Measurements from ENCODE around the gene PTPRE.
A peak's percentile ranks its signal among the peaks of the same experiment; 100 is the strongest.

Gene PTPRE

DNA sequence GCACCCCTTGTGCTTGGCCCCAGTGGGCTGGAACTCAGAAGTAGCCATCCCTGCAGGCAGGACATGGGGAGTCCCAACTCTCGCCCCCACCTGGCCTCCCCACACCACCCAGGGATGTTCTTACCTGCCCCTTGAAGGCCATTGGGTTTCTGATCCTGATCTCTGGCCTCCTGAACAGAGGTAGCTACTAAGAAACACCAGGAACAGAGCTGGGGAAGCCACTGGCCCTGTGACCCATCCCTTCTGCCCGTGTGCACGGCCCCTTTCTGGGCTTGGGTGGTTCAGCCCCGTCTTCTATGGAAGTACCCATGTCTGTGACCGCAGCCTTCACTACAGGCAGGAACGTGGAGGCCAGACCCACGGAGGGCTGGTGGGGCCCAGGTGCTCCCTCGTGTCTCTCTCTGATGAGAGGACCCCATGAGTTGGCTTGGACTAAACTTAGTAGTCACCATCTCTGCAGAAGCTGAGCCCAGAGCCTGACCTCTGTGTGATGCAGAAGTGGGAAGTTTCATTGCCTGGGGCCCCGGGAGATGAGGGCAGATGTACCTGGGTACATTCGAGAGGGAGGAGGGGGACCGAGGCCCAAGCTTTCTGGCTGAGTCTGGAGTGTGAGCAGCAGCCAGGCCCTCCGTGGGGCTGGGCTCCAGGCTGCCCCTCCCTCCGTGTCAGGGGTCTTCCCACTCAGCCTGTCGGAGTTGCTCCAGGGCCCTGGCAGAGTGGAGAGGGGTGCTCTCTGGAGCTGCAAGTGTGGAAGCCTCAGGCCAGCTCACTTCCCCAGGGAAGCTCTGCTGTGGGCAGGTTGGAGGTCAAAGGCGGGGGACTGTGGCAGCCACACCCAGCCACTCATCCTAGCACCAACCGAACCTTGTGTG, 138.3 kb downstream of the PTPRE start:
- no peak for DNase-seq (ENCODE audit: low read depth in 2 of 2)

GRCh38 chr10:128045833-128046120, 138.9 kb downstream of the PTPRE start:
- DNase-seq (ENCODE audit: low read depth in 2 of 2), result no peak

DNA sequence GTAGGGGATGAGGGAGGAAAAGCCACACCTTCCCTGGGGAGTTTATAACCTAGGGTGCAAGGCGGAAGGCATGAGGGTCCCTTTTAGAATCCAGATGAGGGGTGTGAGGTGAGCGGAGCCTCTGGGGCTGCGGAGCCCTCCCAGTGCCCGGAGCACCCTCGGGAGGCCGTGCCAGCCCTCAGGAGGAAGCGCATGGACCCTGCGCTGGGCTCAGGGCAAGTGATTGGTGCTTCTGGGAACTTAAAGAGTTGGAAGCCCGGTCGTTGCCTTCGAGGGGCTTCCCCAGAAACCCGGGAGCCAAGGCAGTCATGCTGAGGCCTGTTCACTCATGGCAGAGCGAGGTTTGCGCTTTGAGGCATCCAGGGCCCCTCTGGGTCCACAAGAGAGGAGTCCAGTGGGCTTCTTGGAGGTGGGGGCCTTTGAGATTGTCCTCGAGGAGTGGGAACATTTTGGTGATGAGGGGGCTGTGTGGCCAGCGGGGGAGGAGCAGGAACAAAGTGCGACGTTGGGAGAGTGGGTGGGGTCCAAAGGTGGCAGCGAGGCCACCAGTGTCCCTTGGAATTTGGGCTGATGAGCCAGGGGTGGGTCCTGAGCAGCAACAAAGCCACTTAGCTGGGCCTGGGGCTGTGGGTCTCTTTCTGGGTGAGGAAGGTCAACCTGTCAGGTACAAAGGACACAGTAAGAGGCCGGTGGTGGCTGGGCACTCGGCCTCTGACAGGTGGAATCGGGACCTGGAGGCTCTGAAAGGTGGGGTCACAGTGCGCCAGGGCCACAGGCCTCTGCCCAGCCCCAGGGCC, 139.5 kb downstream of the PTPRE start:
- no peak for DNase-seq (ENCODE audit: low read depth in 2 of 2)

DNA sequence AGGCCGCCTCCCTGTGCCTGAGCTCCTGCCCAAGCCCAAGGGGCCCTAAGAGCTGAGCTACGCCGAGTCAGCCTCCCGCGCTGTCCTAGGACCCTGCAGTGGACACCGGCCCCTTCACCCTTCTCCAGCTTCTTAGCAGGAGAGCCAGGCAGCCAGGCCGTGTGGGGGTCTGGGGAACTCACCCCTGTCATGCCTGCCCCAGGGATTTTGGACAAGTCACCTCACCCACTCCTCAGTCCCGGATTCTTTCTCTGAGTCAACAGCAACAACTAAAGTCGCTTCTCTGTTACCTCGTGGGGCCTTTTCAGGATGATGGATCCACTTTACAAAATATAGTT, 140.0 kb downstream of the PTPRE start:
- no peak for DNase-seq (ENCODE audit: low read depth in 2 of 2)

DNA sequence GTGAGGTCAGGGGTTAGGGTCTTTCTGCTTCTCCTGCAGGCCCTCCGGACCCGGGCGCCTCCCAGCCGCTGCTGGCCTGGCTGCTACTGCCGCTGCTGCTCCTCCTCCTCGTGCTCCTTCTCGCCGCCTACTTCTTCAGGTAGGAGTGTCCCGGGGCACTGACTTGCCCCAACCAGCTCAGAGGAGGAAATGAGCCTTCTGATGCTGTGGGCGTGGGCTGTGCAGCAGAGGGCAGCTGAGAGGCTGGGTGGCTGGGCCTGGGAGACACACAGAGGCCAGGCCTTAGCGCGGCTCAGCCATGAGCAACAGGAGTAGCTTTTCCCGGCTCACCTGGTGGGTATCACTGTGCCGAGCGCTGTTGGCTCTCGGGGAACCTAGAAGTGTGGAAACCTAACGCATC, 140.4 kb downstream of the PTPRE start:
- peak; percentile 61 to 71 for DNase-seq (ENCODE audit: low read depth in 2 of 2)

DNA sequence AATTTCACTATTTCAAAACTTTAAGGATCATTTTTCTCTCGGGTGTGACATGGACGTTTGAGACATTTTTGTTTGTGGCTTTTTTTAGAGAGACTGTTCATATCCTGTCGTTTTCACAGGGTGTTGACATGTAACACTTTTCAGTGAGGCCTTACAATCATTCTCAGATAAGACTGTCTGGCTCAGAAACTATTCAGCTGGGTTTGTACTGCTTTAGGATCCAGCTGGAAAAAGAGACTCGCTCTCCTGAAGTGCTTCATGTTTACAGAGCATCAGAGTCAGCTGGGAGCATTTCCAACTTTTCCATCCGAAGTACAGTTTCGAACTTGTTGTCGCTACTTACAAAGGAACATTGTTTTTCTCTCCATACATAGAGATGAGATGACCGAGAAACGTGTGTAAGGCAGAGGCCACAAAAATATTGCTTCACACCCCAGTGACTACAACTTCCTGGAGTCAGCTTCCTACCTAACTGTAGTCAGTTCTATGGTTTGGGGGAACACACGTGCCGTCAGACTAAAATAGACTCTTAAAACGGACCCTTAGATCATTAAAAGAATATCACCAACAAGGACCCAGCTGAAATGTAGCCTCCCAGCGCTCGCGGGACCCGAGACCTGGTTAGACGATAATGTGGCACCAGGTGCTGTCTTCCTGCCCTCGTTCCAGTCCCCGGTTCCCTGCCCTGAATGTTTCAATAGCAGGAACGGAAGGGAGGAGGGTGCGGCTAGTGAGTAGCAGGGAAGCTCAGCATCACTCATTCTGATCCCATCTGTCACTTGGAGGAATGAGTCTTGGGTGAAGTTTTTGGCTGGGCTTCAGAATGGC, 141.3 kb downstream of the PTPRE start:
- DNase-seq (ENCODE audit: low read depth in 2 of 2), result no peak

DNA sequence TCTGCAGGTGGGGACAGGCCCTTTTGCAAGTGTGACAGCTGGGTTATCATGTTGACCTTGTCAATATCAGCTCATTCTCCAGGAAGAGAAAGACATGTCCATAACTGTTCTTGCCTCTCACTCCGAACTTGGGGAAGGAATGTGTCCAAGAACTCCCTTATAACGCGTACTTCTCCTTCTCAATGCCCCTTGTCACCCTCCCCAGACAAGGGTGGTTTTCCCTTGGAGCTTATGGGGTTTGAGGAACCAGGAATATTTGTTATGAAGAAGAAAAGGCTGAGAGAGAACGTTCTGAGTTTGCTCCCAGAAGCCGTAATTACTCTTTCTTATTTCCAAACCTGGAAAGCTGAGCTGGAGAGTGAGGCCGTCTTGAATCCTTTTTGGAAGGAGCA, 141.9 kb downstream of the PTPRE start:
- DNase-seq (ENCODE audit: low read depth in 2 of 2), result no peak

DNA sequence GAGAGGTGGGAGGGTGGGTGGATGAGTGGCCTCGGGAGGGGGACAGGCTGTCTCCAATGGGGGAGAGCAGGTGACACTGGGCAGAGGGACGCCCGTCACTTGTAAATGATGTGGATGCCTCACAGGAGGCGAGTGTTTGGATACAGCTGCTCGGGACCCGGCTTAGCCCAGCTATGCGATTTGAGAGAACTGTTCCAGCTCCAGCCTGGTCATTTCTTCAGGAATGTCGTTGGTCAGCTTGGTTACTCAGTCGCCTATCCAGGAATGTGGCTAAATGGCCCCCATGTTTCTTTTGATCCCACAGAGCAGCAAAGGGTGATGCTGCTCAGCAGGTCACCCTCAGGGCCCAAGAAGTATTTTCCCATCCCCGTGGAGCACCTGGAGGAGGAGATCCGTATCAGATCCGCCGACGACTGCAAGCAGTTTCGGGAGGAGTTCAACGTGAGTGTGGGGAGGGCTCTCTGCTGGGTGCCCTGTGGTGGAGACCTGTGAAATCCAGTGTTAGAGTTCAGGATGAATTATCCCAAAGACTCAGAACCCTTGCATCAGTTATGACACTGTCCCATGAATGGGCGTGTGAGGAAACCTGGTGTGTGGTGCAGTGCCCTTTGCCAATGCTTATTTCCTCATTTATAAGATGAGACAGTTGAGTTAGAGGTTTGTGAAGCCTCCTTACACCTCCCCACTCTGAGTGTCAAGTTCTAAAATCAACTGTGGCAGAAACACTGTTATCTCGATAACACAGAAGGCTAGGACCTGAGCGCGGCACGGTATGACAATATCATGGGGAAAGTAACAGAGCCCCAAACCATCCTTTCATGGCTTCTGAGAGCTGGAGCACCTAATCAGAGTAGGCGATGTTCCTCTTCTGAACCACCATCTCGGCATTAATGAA, 142.6 kb downstream of the PTPRE start:
- no peak for DNase-seq (ENCODE audit: low read depth in 2 of 2)

- DNase-seq (ENCODE audit: low read depth in 2 of 2), result no peak
These were observed 143.2 kb downstream of the PTPRE start for GRCh38 chr10:128050121-128050516.

DNA sequence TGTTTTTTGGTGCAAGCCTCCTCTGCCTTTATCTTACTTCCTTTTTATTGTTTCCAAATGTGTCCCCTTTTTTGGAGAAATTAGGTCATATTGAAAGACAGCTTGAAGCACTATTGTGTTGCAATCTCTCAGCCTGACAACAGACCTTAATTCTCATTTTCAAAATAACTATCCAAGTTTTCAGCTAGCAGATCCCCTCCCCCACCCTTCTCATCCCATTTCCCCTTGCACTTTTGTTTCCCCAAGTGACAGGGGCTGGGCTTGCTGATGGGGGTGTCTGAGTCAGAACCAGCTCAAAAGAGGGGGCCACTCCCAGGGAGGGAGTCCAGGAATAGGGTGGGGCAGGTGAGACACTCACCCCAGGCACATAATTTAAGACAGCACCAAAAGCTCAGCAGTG, 144.0 kb downstream of the PTPRE start:
- no peak for DNase-seq (ENCODE audit: low read depth in 2 of 2)

- no peak for DNase-seq (ENCODE audit: low read depth in 2 of 2)
These were observed 144.6 kb downstream of the PTPRE start for GRCh38 chr10:128051548-128051947.

GRCh38 chr10:128052696-128053095, 145.8 kb downstream of the PTPRE start:
- no peak for DNase-seq (ENCODE audit: low read depth in 2 of 2)

DNA sequence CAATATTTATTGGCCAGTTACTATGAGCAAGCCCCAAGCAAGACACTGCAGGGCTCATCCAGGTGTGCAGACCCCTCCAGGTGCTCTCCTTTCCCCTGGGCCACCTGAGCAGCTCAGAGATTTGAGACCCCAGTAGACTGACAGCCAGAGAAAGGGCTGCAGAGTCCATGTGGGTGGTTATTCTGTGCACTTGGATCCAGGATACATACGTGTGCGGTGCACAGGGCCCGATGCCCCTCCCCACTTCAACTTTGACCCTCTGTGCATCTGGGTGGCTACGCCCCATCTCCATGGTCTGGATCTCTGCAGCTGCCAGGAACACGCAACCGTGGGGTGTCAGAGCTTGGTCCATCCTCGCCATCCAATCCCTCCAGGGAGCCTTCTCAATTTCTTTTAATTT, 146.5 kb downstream of the PTPRE start:
- no peak for DNase-seq (ENCODE audit: low read depth in 2 of 2)

DNA sequence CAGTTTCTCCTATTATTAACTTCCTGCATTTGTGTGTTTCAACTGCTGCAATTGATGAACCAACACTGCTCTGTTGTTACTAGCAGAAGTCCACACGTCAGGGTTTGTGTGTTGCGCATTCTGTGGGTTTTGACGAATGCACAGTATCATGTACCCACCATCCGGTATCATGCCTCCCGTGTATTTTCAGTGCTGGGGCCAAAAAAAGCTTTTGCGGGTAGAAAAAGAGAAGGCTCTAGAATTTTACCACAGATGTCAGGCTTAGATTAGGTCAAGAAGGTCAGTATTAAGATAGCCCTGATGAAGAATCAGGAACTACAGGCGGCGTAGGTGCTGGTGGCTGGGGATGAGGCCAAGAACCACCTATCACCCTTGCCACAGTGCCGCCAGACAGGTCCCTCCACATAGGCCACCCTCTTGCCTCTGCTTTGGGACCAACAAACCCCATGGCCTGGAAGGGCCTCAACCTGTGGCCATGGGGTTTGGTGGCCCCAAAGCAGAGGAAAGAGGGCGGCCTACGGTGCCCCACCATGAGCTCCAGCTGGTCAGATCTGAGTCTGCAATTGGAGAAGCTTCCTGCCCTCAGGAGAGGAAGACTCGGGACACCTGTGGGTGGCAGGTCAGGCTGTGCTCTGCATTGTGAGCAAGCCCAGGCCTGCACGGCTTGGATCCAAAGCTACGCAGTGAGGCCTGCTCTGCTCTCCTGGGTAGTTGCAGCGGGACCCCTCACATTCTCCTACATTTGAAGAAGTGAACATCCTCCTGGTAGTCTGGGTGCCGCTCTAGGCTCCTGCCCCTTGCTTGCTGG, 147.5 kb downstream of the PTPRE start:
- no peak for DNase-seq (ENCODE audit: low read depth in 2 of 2)

DNA sequence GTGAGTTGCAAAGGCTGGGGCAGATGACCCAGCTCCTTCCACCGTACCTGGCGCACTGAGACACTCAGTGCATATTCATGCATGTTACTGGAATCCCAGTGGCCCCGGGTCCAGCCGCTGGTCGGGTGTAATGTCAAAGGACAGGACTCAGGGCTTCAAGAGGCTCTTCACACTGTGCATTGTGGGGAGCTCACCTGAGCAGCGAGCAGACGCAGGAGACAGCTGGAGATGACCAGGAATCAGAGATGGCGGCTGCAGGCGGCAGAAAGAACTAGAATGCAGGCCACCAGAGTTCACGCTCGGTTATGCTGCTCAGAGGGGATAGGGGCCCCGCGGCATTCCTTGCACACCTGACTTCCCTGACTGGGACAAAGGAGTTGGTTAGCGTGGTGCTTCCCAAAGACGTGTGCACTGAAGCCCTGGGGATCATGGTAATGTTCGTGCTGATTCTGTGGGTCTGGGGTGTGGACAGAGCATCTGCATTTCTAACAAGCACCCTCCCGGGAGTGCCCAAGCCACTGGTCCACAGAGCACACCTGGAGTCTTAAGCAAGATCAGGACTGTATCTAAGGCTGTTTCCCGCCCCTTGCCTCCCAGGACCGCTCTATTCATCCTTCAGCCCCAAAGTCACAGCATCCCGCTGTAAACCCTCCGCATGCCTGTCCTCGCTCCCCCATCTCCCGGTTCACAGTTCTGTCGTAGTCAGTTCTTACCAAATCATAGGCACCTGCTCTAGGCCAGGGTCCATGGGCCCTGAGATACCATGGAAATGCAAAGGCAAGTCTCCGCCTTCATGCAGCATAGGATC, 148.4 kb downstream of the PTPRE start:
- DNase-seq (ENCODE audit: low read depth in 2 of 2), result no peak

DNA sequence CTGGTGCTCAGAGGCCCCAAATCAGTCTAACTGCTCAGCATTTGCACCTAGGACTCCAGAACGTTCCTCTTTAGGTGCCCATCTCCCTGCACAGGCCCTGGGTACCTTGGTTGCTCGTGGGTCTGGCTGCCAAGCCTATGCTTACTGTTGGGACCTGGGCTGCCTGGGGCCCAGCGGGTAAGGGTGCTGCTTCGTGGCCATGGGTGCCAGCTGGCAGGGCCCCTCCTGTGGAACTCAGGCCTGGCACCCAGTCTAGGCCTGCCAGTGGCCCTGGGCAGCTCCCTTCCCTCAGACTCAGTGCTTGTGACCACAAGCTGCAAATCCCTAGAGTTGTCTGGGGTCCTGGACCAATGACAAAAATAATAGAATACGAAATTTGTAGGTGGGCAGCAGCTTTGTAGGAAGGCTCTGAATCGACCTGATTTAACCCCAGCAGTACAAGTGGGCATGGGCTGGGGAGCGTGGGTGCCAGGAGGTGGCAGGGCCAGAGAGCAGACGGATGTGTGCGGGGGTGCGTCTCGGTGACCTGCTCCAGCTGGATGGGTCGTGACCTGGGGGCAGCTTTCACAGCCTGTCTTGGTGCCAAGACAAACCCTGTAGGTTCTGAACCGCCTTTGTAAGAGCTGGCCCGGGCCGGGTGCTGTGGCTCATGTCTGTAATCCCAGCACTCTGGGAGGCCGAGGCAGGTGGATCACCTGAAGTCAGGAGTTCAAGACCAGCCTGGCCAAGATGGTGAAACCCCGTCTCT, 149.6 kb downstream of the PTPRE start:
- DNase-seq (ENCODE audit: low read depth in 2 of 2), result no peak

DNA sequence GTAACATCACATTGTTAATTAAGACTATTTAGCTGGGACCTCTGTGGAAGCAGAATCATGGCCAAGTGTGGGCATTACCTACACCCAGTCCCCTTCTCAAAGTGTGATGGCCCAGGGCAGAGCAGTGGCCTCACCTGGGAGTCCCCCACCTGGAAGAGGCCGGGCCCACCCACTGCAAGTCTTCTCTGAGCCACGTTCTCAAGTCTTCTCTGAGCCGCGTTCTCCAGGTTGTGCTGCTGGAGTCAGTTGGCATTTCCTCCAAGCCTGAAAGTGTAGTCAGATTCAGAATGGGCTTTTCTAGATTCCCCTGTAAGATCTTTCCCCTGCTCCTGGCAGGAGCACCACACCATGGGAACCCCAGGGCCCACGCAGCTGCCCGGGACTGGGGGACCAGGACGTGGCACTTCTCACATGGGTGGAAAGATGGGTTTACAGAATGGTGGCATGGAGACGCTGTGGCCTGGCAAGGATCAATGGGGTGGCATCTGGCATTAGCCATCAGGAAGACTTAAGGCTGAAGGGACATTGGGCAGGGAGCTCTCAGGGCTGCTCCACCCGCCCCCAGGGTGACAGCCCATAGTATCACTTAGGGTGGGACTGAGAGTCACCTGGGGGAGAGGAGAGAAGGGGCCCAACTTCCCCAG, 151.3 kb downstream of the PTPRE start:
- no peak for DNase-seq (ENCODE audit: low read depth in 2 of 2)

GRCh38 chr10:128058750-128059134, 151.8 kb downstream of the PTPRE start:
- DNase-seq (ENCODE audit: low read depth in 2 of 2), result no peak

Measured in stimulated activated CD4-positive, alpha-beta T cell treated with anti-CD3 and anti-CD28 coated beads, Interleukin-1b, Interleukin-23, amount 100 ng/mL, for 4 hours (primary cell).